HG03571 (cell line): ENCODE data around the gene CDH3.

ENCODE experiments used
- ATAC-seq: cut with Tn5 transposase; IDR thresholded peaks from one replicate; pipeline ENCODE4 v1.9.1; 2021; ENCODE audit not compliant: unreplicated experiment

CDH3 gene

GRCh38 chr16:68646953-68647659 is 2.0 kb downstream of the CDH3 start:
- no peak for ATAC-seq

DNA sequence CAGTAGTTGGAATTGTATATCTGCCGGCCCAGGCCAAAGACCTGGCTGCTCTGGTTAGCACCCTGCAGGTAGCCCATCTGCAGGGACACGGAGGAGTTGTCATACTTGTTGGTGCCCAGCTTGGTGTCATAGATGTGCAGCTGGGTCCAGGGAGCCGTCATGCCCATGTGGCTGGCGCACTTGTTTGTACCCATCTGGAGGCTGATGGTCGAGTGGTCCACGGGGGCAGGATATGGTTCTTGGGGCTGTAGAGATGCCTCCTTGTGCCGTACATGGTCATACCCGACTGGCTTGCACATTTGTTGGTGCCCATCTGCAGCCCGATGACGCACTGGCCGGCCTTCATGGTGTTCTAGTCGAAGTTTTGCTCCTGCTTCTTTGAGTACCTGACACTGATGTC is 6.0 kb downstream of the CDH3 start:
- ATAC-seq, result no peak

DNA sequence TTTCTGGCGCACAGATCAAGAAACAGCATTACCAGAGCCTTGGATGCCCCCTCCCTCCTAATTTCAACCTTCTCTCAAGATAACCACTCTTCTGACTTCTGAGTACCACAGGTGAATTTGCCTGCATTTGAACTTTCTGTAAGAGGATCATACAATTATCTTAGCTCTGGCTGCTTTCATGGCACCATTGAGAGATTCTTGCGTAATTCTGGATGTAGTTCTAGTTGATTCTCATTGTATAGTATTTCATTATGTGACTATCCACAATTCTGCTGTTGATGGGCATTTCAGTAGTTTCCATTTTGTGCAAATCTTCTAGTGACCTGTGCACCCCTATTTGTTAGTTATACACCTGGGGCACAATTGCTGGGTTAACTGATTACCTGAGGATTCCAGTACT is 7.5 kb downstream of the CDH3 start:
- no peak for ATAC-seq

DNA sequence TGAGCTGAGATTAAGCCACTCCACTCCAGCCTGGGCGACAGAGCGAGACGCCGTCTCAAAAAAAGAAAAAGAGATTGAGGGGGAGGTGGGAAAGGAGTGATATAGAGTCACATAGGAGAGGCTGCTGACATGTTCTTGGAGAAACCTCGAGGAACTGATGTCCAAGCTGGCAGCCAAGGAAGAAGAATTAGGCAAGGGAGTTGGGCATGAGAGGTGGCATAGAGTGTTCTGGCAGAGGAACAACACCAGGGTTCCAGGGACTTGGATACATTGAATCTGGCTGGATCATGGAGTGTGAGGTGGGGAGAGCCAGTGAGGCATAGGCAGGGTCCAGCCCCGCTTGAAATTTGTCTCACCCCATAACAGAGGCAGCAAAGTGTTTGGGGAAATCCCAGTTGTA is 10.7 kb downstream of the CDH3 start:
- ATAC-seq, result no peak

- no peak for ATAC-seq
Measured at GRCh38 chr16:68656751-68657150, 11.6 kb downstream of the CDH3 start.

- ATAC-seq, result no peak
Measured at GRCh38 chr16:68658341-68658973, 13.3 kb downstream of the CDH3 start.

GRCh38 chr16:68658974-68659360 is 13.9 kb downstream of the CDH3 start:
- no peak for ATAC-seq

DNA sequence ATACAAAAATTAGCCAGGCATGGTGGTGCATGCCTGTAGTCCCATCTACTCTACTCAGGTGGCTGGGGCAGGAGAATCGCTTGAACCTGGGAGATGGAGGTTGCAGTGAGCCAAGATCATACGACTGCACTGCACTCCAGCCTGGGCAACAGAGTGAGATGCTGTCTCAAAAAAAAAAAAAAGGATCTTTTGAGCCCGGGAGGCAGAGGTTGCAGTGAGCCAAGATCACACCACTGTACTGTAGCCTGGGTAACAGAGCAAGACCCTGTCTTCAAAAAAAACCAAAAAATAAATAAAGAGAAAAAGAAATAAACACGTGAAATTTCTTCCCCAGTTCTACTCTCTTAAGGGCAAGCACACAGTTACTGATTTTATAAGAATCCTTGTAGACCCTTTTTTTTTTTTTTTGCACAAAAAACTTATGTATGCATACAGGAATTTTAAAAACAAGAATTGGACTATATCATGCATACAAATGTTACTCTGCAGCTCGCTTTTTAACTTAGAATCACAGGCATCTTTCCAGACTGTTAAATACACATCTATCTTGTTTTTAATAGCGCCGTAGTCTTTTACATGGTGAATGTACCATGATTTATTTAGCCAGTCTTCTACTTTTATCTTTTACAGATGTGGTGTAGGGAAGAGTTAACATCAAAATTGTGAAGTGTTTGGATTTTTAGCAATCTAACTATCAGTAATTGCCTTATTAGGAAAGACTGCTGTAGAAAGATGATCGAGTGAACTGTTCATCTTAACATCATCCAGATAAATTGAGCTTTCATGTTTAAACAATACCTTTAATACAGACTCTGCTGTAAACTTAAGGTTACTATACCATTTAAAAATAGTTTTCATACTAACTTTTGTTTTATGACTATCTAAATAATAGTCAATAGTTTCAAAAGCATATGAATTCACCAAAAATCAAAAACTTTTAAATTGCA is 14.6 kb downstream of the CDH3 start:
- no peak for ATAC-seq

- no peak for ATAC-seq
Measured at GRCh38 chr16:68660359-68660795, 15.3 kb downstream of the CDH3 start.

DNA sequence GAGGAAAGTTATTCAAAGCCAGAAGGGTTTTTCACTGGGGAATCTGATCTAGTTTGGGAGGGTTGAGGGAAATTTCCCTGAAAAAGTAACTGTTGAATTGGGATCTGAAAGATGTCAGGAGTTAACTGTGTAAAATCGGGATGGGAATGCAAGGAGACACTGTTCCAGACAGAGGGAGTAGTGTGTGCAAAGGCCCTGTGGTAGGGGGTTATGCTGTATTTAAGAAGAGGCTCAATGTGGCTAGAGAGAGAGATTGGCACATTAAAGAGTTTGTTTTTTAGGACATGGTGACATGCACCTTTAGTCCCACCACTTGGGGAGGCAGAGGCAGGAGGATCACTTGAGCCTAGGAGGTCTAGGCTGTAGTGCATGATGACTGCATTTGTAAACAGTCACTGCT is 16.9 kb downstream of the CDH3 start:
- no peak for ATAC-seq

- ATAC-seq, result no peak
Measured at GRCh38 chr16:68664297-68664696, 19.2 kb downstream of the CDH3 start.

DNA sequence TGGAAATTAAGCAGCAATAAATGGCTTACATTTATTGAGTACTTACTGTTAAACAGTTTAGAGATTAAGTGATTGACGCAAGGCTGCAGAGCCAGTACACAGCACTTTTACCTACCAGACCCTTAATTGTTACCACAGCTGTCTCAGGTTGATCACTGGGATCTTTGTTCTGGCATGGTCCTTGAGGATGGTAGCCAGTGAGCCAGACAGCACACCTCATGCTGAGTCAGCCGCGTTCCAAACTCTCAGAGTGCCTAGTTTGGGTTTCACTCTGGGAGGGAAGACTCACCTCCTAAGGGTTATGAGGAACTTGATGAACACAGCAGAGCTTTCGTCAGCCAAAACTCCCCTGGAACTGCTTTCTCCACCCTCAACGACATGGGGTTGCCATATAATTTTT is 20.4 kb downstream of the CDH3 start:
- no peak for ATAC-seq

DNA sequence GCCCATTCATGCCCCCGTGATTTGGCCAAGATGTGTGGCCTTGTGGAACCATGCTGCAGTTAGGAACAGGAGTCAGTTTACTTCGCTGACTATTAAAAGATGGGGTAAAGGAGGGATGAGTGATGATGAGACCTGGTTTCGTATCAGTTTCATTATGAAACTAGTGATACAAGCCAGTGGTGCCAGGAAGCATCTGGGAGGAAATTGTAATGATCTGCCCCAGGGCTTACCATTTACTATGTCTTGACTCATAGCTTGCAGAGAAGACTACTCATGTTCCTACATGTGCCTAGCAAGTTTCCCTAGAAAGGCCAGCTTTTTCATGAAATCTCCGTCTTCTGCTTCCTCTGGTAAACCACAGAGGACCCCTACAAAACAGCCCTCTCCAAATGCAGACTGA is 23.2 kb downstream of the CDH3 start:
- no peak for ATAC-seq

DNA sequence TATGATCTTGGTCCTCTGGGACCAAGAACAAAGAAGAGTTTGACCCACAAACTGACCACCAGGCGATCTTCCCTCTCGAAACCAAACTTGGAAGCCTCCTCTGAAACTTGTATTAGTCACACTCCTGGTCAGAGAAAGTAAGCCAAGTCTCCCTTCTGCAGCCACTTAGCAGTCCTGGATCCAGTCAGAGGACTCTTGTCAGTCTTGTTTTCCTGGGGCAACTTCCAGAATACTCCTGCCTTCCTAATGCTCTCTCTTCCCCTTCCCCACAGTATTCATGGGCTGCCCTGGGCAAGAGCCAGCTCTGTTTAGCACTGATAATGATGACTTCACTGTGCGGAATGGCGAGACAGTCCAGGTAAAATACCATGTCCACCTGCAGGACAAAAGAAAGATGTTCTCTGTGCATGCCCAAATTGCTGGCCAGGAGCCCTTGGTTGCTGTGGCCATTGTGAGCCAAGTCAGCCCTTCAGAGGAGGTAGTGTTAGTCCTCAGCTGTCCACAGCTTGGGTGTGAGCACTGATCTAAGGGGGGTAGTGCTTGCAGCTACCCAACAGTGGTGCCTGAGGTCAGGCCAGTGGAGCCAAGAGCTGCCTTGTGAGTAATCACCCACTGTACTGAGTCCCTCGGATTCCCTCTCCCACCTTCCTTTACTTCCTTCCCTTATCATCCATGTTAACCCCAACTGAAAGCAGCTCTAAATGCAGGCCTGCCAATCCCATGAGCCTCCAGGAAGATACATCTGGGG is 31.2 kb downstream of the CDH3 start:
- no peak for ATAC-seq

- no peak for ATAC-seq
Measured at GRCh38 chr16:68681038-68681437, 35.9 kb downstream of the CDH3 start.

DNA sequence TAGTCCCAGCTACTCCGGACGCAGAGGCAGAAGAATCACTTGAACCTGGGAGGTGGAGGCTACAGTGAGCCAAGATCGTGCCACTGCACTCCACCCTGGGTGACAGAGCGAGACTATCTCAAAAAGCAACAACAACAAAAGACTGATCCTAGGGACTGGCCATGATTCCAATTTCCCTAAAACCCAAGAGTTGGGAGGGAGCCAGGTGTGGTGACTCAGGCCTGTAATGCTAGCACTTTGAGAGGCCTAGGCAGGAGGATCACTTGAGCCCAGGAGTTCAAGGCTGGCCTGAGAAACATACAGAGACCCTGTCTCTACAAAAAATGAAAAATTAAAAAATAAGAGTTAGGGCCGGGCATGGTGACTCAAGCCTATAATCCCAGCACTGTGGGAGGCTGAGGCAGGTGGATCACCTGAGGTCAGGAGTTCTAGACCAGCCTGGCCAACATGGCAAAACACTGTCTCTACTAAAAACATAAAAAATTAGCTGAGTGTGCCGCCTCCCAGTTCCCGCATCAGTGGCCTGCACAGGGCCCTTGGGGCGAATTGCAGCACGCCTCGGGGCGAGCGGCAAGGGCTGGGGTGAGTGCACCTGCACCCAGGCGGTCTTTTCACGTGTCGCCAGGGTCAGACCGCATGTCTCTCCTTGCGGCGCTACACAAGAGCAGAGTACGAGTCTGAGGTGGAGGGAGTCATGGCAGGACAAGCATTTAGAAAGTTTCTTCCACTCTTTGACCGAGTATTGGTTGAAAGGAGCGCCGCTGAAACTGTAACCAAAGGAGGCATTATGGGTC is 40.8 kb downstream of the CDH3 start:
- ATAC-seq, result no peak

GRCh38 chr16:68686905-68687304 is 41.8 kb downstream of the CDH3 start:
- no peak for ATAC-seq

GRCh38 chr16:68689921-68690320 is 44.8 kb downstream of the CDH3 start:
- no peak for ATAC-seq

- ATAC-seq, result no peak
Measured at GRCh38 chr16:68695575-68695974, 50.5 kb downstream of the CDH3 start.

- no peak for ATAC-seq
Measured at GRCh38 chr16:68696514-68696913, 51.4 kb downstream of the CDH3 start.
